ENCODE data around the gene DNAH12.
"Not testable (repeated sequence)": the region's sequence is repeated elsewhere in the genome, so short reads cannot be mapped to it uniquely, and the experiment has no call there.

Gene DNAH12

DNA sequence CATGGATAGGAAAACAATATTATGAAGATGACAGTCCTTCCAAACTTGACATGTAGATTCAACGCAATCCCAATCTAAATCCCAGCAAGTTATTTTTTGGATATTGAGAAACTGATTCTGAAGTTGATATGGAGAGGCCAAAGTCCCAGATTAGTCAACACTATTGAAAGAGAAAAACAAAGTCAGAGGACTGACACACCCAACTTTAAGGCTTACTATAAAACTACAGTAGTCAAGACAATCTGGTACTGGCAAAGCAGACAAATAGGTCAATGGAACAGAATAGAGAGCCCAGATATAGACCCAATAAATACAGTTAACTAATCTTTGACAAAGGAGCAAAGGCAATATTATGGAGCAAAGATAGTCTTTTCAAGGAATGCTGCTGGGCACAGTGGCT lies 132.4 kb downstream of the DNAH12 start:
- no peak for DNase-seq (ENCODE audit: low spot score)

DNA sequence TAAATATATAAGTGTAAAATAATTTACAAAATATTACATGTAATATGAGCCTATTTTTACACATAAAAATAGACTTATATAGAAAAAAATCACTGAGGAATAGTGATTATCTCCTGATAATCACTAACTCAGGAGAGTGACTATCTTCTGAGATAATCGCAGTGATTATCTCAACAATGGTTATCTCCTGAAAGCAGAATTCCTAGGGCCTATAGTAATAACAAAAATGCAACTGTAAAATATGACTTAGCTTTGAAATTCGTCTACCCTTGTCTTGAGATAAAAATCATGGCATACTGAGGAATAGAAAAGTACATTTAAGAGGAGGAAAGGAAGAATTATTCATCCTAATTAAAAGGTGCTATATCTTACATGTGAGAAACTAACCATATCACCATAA lies 134.7 kb downstream of the DNAH12 start:
- no peak for DNase-seq (ENCODE audit: low spot score)

DNA sequence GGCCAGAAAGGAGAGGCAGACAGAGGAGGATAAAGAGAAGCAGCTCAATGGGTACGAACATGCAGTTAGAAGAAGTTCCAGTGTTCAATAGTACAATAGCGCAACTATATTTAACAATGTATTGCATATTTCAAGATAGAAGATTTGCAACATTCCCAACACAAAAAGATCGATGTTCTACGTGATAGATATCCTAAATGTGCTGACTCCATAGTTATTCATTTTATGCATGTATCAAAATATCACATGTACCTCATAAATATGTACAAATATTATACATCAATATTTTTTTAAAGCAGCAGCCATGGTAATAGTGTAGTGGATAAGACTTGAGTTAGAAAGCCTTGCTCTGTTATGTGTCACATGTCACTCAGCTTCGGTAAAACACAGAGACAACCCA lies 141.5 kb downstream of the DNAH12 start:
- DNase-seq (ENCODE audit: low spot score), result no peak

- DNase-seq (ENCODE audit: low spot score), result peak; percentile 7
Observed at GRCh38 chr3:57397175-57398026, 146.7 kb downstream of the DNAH12 start.

- DNase-seq (ENCODE audit: low spot score), result no peak
Observed at GRCh38 chr3:57393977-57394376, 150.2 kb downstream of the DNAH12 start.

DNA sequence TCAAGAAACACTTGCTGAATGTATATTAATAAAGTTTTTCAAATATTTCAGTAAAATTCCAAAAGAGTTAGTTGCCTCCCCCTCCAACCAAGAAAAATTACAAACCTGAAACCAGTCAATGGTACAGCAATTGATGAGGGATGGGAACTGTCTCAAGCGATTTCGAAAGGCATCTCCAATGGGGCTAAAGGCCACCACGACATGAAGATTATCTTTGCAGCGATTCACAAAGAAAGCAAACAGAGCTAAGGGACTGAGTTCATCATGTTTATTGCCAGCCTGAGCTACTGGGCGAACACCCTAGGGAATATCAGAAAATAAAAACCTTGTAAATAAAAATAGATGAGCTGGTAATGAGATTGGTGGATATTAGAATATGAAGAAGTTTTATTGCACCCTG lies 152.4 kb downstream of the DNAH12 start:
- DNase-seq (ENCODE audit: low spot score), result no peak

DNA sequence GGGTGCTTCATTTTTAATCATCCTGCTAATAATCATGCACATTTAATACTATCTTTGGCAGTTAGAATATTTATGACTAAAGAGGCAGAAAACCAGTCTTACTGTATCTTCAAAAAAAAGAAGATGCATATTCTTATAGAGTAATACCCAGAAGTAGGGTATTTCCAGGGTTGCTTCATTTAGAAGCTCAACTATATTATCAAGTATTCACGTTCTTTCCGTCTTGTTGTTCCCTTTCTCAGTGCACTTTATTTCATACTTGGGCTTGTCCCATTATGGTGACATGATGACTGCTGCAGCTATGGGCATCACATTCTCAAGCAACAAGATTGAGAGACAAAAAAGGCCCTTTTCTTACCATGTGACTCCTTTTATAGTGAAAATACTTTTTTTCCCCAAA lies 154.9 kb downstream of the DNAH12 start:
- DNase-seq (ENCODE audit: low spot score), result no peak

- no peak for DNase-seq (ENCODE audit: low spot score)
Observed at GRCh38 chr3:57386307-57386706, 157.8 kb downstream of the DNAH12 start.

DNA sequence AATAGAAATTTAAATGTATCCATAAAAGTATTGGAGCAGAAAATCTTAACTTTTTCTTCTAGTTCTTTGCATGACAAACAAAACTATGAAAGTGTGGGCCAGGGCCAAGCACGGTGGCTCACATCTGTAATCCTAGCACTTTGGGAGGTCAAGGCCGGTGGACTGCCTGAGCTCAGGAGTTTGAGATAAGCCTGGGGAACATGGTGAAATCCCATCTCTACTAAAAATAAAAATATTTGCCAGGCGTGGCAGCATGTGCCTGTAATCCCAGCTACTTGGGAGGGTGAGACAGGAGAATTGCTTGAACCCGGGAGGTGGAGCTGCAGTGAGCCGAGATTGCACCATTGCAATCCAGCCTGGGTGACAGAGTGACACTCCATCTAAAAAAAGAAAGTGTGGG lies 158.6 kb downstream of the DNAH12 start:
- no peak for DNase-seq (ENCODE audit: low spot score)

DNA sequence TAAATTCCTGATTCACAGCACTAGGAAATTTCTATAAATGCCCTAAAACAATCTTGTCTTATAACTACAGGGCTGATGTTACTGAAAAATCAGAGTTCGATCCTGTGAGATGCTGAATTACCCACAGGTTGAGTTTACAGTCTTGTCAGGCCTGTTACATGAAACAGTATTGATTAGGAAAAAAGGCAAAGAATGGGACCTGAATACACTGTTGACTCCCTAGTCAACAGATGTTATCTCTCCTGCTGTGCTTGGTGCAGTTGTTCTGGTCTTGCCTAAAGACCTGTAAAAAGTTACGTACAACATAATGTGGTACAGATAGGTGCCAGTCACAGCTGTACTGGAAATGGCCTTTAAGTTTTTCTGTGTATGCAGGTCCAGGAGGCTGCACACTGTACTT lies 160.3 kb downstream of the DNAH12 start:
- no peak for DNase-seq (ENCODE audit: low spot score)

DNA sequence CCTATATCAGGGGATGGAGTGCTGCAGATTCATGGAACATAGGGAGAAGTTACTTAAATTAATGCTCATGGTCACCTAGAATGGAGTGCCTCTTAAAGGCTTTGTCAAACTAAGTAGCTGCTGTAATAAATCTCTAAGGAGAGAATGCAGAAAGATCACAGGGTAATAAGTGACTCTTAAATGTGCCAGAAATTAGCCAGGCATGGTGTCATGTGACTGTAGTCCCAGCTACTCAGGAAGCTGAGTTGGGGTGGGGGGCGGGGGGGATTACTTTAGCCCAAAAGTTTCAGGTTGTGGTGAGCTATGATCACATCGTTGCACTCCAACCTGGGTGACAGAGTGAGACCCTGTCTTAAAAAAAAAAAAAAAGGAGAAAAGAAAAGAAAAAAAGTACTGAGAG lies 160.7 kb downstream of the DNAH12 start:
- DNase-seq (ENCODE audit: low spot score), result no peak

DNA sequence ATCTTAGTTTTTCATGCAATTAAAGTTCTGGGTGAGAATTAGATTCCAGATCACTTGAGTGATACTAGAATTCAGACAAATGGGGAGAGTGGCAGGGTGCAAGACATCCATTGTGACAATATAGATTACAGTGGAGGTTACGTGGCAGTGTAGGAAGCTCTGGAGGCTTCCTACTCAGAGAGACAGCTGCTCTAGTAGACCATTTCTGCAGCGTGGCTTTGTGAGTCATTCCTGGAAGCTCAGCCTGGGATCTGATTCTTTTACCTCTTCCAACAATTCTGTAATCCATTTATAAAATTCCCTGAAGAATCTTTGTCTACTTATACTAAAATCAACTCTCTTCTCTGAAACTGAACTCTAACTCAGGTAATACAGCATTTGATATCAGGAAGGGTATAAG lies 161.2 kb downstream of the DNAH12 start:
- peak; percentile 37 for DNase-seq (ENCODE audit: low spot score)

DNA sequence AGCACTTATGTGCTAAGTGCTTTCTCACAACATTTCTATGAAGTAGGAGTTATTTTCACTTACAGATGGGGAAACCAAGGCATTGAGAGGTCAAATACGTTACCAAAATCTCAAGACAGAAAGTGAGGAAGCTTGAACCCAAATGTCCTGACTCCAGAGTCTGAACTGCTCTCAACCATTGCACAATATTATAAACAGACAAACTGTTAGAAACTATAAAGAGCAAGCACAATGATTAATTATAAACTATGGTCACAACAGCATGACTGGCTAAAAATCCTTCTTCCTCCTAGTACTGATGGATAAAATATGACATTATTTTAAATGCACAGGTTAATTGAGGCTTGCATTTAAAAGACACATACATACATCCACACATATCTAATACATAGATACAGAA lies 173.8 kb downstream of the DNAH12 start:
- DNase-seq (ENCODE audit: low spot score), result no peak

DNA sequence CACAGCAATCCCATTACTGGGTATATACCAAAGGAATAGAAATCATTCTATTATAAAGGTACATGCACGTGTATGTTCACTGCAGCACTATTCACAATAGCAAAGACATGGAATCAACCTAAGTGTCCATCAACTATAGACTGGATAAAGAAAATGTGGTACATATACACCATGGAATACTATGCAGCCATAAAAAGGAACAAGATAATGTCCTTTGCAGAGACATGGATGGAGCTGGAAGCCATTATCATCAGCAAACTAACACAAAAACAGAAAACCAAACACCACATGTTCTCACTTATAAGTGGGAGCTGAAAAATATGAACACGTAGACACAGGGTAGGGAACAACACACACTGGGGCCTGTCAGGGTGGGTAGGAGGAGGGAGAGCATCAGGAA lies 179.1 kb downstream of the DNAH12 start:
- DNase-seq (ENCODE audit: low spot score), result not testable (repeated sequence)

GRCh38 chr3:57356275-57356674 lies 187.9 kb downstream of the DNAH12 start:
- DNase-seq (ENCODE audit: low spot score), result not testable (repeated sequence)

GRCh38 chr3:57354768-57355167 lies 189.4 kb downstream of the DNAH12 start:
- no peak for DNase-seq (ENCODE audit: low spot score)

DNA sequence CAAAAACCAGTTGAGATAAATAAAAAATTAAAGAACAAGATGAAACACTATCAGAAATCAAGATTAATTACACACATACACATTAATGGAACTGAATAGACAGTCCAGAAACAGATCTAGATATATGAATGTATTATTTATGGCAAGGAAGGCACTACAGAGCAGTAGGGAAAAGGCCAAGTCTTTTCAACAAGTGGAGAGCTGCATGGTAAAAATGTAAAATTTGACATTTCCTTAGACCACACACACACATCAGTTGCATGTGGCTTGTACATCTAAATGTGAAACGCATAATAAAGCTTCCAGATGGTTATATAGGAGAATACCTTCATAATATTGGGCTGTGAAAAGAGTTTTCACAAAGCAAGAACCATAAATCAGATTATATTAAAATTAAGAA lies 193.9 kb downstream of the DNAH12 start:
- no peak for DNase-seq (ENCODE audit: low spot score)

GRCh38 chr3:57339071-57339642 lies 205.0 kb downstream of the DNAH12 start:
- not testable (repeated sequence) for DNase-seq (ENCODE audit: low spot score)

GRCh38 chr3:57338272-57339070 lies 205.7 kb downstream of the DNAH12 start:
- DNase-seq (ENCODE audit: low spot score), result not testable (repeated sequence)

DNA sequence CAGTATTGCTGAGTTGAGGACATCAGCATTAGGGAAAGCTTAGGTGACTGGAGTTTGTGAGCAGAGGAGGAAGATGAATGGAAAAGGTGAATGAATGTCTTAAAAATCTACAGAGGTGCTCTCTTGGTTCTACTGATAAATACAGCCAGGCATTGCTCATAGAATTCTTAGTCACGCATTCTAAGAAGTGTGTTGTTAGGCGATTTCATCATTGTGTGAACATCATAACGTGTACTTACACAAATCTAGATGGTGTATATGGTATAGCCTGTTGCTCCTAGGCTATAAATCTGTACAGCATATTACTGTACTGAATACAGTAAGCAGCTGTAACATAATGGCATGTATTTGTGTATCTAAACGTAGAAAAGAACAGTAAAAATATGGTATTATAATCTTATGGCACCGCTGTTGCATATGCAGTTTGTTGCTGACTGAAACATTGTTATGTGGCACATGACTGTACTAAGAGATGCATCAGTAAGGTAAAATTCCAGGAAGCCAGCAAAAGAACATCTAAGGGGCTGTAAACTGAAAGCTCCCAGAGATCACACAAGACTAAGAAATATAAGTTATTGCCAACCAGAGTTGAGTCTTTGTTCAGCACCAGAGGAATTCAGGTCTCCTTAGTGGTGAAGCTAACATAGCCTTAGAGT lies 208.7 kb downstream of the DNAH12 start:
- DNase-seq (ENCODE audit: low spot score), result no peak

GRCh38 chr3:57331078-57331610 lies 213.0 kb downstream of the DNAH12 start:
- no peak for DNase-seq (ENCODE audit: low spot score)

- not testable (repeated sequence) for DNase-seq (ENCODE audit: low spot score)
Observed at GRCh38 chr3:57326498-57326897, 217.6 kb downstream of the DNAH12 start.

All from Ammon's horn (tissue), 1 donor.